NT2/D1 (cell line): ENCODE results near the gene CCDC142.

Experiments used
- SUZ12 ChIP-seq: IDR thresholded peaks from 2 replicates; pipeline ENCODE4 v1.6.1; 2011; ENCODE audit not compliant: insufficient read length, insufficient read depth; ENCODE audit errors: extremely low read depth
- YY1 ChIP-seq: IDR thresholded peaks from 2 replicates; pipeline ENCODE4 v1.6.1; 2011; ENCODE audit not compliant: insufficient read length, insufficient read depth

DNA sequence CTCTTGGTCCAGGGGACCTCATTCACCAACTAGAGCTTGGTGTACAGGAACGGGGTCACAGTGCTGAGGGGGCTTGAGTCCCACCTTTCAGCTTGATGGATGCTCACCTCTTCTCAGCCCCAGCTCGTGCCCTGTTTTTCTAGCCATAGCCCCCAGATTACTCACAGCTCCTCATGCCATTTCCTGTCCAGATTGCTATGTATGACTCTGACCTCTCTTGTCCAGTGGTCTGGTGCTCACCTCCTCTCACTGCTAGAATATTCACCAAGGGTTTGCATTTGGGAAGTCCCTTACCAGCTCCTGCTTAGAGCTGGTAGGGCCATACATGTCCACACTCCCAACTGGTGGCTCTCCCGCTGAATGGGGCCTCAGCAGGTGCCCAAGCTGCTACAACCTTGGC lies 10.7 kb upstream of the CCDC142 start:
- TF ChIP-seq SUZ12 (no peak), YY1 (no peak)
